HG02759 (cell line): ENCODE results near the gene VIPR2.

Source experiments
- ATAC-seq: cut with Tn5 transposase; IDR thresholded peaks from one replicate; pipeline ENCODE4 v1.9.1; 2021; ENCODE audit warnings: mild to moderate bottlenecking, moderate library complexity; ENCODE audit not compliant: unreplicated experiment

The VIPR2 gene

DNA sequence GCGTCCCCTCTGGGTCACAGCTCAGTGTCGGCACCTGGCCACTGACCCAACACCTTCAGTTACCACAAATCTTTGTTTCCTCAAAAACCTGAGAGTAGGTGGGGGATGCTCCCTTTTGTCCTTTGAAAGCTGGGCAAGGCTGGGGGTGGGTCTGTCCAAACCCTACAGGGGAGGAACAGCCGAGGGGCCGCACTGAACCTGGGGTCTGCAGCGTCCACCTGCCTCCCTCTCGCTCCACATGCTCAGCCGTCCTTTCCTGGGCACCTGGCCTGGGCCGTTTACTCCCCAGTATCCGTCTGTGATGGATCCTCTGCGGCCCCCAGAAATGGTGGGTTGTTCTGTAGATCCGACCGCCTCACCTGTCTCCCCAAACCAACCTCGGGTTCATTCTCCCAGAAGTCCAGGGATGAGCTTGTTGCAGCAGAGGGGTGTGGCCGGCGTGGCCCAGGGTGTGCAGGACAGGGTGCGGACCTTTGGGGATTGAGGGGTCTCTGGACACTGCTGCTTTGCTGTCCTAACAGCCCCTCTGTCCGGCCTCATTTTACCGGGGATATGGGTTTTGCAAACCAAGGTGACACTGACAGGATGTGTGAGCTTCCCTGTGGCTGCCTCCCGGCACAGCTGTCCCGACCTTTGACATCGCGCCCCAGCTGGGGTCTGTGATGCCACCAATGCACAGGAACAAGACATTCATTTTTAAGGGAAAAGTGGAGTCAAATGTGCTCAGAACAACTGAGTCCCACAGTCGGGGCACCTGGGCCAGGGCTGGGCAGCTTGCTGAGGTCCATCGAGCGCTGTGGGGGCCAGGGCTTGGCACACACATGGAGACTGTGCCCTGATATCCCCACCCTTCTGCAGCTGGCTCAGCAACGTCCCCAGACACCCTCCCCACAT lies 115.9 kb downstream of the VIPR2 start:
- no peak for ATAC-seq

DNA sequence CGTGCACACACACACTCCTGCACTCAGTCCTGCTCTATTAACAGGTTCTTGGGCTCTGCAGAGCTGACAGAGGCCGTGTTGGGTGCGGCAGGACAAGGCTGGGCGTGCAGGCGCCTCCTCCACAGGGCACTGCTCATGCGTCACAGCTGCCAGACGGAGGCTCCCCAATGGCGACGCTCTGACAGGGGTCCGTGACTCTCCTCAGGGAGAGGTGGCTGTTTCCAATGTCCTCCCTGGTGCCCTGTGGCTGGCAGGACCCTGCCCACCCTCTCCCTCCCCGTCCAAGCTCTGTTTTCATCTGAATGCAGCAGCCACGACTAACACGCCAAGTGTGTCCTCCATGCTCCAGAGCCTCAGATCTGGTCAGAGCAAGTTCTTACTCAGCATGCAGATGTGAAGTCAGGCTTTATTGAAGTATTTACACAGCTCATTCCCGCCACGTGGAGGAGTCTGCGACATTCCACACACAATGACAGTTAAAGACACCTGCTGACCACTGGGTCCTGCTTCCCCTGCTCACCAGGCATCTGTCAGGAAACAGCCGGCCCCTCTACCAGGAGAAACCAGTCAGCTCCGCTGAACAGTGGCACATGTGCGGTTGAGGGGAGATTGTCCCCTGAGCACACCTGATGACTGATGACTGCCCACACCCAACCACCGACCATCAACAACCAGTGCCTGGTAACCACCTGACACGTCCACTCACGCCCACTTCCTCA lies 116.7 kb downstream of the VIPR2 start:
- no peak for ATAC-seq

DNA sequence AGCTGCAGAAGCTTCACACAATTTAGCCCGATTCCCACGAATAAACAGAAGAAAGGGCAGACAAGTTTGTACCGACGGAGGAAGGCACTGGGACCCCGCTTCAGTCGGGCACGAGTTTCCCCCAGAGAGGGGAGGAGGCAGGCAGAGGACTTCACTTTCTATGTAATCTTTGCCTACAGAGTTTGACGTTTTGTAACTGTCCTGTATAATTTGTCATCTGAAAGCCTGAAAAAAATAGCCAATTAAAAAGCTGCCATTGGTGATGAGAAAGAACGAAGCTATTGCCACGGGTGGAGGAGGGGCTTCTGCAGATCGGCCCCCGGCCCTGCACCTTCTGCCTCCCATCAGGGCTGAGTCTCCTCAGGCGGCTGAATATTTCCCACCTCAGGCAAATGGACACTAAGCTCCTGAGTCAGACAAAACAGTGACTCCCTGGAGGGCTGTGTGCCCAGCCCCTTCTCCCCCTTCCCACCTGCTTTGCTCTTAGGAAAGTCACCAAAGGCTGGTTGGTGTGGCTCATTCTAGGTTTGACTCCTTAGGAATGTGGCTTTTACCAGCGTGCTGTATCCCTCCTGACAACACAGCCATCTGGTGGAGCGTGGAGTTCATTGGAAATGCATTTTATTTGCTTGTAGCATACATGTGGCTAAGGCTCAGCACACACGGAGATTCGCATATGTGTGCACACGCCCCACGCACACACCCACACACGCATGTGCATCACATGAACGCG lies 117.4 kb downstream of the VIPR2 start:
- ATAC-seq, result no peak

DNA sequence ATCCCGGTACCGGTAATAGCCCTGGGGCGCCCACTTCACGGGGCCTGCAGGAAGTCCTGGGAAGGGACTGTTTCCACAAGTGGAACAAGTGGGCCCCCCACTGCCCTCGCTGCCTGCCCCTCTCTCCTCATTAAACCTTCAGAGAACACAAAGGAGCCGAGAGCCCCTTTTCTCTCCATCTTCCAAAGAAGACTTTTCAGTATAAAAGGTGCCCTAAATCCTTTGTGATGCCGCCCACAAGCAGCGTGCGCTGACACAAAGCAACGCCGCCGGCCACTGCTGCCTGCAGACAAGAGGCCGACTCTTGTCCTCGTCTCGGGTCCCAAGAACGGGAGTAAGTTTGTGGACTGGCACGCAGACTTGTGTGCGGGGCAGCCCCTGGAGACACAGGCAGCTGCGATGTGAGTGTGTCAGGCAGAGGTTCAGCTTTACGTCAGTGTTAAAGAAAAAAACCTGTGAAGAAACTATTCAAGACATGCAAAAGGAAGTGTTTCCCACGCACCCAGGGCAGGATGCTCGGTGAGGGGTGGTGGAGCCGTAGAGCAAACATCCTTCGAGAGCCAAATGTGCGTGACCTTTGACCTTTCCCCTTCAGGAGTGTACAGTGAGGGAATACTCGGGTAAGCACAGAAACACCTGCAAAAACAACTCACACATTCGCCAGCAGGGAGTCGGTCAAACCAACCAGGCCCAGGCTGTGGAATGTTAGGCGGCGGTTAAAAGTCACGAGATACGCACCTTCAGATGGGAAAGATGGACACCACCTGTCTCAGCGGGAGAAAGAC lies 118.2 kb downstream of the VIPR2 start:
- no peak for ATAC-seq

DNA sequence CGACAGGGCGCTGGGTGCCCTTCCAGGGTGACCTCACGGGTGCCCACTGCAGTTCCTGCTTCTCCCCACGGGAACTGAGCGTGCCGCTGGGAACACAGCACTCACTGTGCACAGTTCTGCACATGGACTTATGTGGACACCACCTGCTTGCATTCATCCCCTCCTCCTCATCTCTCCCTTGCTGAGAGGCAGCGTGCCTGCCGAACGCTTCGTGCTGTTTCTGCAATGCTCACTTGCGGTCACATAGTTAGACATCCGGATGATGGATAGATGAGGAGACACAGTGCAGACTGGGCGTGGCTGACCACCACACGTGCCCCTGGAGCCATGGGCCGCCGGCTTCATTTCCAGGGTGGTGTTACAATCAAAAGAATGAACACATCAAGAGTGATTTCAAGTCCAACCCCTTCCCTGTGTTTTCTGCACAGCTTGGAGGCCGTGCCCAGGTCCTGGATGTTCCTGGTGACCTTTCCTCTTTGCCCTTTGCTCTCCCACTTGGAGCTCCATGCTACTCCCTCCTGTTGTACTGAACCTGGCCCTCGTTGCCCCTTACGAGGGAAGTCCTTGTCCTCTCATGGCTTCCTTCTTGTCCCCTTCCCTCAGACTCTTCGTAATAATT lies 119.4 kb downstream of the VIPR2 start:
- no peak for ATAC-seq

DNA sequence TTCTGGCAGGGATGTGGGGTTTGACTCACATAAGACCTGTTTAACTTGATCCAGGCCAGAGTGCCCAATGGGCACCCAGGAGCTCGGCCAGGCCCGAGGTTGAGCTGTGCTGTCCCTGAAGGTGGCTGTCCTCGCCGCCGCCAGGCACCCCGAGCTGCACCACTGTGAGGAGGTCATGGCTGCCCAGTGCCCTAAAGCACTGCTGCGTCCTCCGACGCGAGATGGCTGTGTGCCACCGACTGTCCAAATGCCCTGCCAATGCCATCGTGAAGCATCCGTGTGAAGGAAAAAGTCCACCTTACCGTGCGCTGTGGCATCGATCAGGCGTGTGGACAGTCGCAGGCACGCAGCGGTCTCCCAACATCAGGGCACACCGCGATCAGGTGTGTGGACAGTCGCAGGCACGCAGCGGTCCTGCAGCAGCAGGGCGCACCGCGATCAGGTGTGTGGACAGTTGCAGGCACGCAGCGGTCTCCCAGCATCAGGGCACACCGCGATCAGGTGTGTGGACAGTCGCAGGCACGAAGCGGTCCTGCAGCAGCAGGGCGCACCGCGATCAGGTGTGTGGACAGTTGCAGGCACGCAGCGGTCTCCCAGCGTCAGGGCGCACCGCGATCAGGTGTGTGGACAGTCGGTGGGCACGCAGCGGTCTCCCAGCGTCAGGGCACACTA lies 120.3 kb downstream of the VIPR2 start:
- ATAC-seq, result no peak

DNA sequence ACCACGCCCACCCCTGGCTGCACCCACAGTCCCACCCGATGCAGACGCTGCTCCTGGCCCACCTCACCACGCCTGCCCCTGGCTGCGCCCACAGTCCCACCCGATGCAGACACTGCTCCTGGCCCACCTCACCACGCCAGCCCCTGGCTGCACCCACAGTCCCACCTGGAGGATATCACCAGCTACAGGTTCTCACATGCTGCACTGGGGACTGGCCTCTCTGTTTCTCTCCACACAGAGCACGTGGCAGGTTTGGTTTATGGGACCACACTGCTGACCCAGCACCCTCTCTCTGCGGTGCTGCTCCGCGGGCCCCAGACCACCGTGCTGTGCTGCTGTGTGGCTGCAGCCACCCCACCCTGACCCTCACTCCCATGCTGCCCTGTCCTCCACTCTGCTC lies 120.9 kb downstream of the VIPR2 start:
- ATAC-seq, result no peak

DNA sequence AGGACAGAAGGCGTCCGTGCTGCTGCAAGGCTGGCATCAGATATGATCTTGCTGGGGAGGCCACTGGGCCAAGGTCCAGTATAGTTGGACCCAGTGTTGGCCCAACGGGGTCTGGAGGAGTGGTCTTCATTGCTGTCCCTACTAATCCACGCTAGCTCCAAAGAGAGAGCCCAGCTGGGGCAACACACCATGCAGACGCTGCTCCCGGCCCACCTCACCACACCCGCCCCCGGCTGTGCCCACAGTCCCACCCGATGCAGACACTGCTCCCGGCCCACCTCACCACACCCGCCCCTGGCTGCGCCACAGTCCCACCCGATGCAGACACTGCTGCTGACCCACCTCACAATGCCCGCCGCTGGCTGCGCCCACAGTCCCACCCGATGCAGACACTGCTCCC lies 121.5 kb downstream of the VIPR2 start:
- no peak for ATAC-seq

DNA sequence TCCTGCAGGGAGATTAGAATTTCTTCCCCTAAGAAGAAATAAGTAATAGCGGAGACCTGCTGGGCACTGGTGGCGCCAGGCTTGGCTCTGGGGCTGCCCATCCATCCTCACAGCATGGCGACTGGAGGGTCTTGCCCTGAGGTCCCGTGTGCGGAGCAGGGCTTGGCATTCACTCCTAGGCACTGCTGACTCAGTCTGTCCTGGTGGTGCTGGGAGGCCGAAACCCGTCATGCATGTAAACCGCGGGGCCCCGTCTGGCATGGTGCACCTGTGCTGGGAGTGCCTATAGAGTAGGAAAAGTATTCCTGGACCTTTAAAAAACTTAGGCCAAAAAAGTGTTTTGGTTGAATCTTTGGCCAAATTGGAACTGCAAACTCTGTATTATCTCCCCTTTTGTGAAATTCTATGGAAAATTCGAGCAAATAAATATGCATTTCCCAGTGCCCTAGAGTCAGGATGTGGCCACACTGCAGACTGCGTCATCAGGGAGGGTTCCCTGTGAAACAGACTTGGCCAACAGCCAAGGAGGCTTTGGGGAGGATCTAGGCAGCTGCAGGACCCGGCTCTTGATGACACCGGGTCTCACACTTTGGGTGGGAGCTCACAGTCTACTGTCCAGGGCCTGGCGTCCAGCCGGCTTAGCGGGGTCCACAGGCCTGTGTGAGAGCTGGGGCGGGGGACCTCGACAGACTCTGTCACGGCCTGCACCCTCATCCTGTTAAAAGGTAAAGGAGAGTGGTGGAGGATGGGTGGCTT lies 122.3 kb downstream of the VIPR2 start:
- no peak for ATAC-seq

DNA sequence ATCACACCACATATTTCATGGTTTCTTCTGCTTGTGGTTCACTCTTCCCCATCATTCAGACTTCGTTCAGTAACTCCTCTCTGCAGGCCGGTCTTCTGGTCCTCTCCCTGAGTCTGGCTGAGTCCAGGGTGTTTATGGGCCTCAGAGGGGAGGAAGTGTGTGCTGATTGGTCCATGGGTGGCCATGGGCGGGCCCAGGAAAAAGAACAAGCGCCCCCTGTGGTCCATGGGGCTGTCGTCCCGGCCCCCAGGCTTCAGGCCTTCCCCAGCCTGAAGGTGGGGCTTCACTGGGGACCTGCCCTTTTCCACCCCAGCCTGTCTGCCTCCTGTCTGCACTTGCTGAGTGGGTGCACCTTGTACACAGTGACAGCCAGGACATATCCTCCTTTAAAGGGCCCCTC lies 123.7 kb downstream of the VIPR2 start:
- no peak for ATAC-seq

DNA sequence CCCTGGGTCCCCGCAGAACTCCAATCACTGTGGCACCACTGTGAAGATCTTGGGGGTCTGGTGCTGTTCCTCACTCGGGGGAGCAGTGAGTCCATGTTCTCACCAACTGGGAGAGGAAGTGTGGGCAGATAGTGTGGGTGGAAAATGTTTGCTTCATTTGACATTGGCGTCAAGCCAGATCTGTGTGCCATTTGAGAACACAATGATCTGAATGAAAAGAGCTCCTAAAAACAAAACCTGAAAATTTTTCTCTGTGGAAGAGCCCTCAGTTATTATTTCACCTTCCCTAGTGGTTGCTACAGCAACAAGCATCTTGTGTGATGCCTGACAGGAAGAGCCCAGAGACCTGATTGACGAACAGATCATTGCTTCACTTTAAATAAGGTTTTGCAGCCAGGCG lies 125.6 kb downstream of the VIPR2 start:
- no peak for ATAC-seq

DNA sequence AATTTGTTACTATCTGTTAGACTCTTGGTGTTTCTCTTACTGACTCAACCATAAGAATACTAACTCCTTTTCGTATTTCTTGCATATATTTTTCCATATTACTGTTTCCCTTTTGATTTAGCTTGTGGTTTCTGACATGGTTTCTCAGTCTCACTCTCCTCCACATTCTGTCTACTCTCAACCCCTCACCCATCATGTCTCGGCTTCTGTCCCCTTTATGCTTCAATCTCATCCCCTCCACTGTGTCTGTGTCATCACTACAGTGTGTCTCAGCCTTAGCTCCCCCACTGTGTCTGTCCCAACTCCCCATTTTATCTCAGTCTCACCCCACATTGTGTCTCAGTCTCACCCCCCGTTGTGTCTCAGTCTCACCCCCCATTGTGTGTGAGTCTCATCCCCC lies 126.9 kb downstream of the VIPR2 start:
- ATAC-seq, result no peak

DNA sequence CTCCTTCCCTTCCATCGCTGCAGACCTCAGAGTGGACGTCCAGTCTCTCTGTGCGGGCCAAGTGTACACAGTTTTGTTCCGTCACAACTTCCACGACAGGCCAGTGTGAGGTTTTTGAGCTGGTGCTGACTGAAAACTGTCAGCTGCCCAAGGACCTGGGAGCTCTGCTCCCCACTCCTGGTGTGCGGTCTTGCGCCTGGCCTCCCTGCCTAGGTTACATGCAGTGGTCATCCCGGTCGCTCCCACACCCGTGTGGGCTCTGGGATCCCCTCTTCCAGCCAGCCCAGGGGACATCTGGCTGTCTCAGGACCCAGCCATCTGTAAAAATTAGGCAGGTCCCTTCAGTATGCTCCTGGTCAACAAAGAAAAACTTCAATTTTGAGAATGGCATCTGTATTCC lies 127.5 kb downstream of the VIPR2 start:
- no peak for ATAC-seq

DNA sequence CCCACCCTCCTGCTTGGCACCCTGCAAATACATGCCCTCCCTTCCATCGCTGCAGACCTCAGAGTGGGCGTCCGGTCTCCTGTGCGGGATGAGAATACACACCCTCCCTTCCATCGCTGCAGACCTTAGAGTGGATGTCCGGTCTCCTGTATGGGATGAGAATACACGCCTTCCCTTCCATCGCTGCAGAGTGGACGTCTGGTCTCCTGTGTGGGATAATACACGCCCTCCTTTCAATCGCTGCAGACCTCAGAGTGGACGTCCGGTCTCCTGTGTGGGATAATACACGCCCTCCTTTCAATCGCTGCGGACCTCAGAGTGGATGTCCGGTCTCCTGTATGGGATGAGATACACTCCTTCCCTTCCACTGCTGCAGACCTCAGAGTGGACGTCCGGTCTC lies 128.1 kb downstream of the VIPR2 start:
- ATAC-seq, result no peak

DNA sequence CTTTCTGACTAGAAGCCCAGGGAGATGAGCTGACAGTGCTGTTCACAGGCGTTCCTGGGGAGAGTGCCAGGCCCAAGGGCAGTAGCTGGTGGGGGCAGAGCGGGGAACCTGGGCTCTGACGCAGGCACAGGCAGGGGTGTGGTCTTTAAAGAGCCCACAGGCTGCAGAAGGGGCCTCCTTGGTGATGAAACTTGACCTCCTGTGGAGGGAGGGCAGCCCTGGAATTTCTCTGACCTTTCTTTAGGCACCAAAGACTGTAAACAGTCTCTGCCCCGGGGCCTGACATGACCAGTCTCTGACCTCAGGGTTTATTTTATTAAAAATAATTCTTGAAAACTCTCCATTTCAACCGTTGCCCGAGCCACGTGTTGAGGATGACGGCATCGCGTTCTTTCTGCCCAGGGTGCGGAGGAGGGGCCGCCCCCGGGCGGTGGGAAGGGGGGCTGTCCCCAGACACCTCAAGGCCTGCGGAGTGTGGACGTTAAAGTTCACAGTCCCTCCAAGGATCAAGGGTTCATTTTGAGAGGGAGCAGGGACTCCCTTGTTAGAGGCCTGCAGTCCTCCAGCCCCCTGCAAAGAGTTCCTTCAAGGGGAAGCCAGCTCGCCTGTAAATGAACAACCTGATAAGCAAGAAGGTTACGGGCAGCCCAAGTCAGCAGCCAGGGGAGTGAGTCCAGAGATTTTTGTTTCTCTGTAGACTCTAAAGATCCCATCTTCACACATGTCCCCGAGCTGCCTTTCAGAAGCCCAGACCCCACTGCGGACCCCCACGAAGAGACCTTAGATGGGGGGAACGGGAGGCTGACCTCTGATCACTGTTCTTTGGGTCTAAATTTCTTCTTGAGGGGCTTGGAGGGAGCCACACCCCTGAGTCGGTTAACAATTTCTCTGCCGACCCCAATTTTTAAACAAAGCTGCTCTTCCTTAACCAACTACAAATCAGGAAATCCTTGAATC lies 128.9 kb downstream of the VIPR2 start:
- ATAC-seq, result no peak

DNA sequence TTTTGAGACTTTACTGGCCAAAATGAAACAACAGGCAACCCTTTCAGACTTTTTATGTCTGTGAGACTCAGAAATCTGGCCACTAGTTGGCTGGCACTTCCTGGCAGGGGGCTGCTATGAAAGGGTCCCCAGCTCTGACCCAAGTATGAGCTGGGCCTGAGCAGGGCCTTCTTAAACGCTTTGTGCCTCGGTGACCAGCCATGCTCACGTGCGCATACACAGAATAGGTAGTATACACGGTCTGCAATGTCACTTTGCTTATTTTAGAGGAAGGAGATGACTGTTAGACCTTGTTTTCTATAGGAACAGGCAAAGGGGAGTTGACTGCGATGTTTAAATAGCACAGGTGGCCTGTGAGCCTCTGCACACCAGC lies 129.6 kb downstream of the VIPR2 start:
- ATAC-seq, result no peak

DNA sequence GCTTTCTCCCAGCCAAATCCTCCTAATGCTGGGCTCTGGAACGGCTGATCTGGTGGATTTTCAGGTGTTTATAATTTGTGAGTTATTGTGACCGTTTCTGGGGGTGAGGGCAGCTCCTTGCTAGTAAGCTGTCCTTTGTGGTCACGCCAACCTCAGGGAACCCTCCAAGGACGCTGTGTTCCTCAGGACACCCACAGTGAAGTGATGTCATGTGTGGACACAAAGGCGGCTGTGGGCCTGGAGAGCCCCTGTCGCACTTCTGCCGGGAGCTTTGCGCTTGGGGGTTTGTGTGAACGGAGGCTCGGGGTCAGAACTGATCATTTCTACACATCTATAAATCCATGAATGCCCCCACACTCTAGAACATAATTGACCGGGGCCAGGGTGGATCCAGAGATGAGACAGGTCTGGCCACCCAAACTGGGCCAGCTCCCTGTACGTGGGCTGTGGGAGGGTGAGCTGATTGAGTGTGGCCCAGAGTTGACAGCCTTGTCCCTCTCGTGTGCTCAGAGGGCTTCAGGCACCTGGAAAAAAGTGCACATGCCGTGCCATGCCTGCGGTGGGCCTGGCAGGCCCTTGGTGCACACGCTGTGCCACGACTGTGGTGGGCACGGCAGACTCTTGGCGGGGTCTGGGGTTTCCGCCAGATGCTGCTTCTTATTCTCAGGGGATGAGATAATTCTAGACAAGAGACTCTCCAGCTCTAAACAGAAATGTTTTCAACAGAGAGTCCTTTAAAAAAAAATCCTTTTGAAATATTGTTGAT lies 130.2 kb downstream of the VIPR2 start:
- no peak for ATAC-seq
